Measurements from ENCODE around the gene DROSHA. TPM values are rescaled to one million over a fixed set of nuclear protein-coding genes. Genes with fewer than 3 reads are reported as not detected.
"Not testable (repeated sequence)": the region's sequence is repeated elsewhere in the genome, so short reads cannot be mapped to it uniquely, and the experiment has no call there.

DROSHA gene
- total RNA-seq, 2 experiments from 2014 or later, result 69.8 to 74.3 TPM

GRCh38 chr5:31556461-31556860 is 24.6 kb upstream of the DROSHA start:
- Mint-ChIP-seq H3K9me3 (ENCODE audit: insufficient read depth) (no peaks in the 10 kb centered on the region), H3K36me3 (ENCODE audit: low read depth) (peaks cover 46% of the 10 kb centered on the region), H3K4me1 (ENCODE audit: low read depth) (no peaks in the 10 kb centered on the region), H3K27ac (no peak overlapping the region), H3K4me3 (no peak overlapping the region), H3K27me3 (ENCODE audit: low read depth) (no peaks in the 10 kb centered on the region)
- ATAC-seq (no peak), DNase-seq (no peak)
- CTCF ChIA-PET, result no interaction called here
- POLR2A ChIA-PET, result no interaction called here

GRCh38 chr5:31554552-31554951 is 22.7 kb upstream of the DROSHA start:
- POLR2A ChIA-PET, result no interaction called here
- CTCF ChIA-PET, result no interaction called here
- Mint-ChIP-seq H3K4me1 (ENCODE audit: low read depth) (no peaks in the 10 kb centered on the region), H3K9me3 (ENCODE audit: insufficient read depth) (no peaks in the 10 kb centered on the region), H3K27ac (no peak overlapping the region), H3K36me3 (ENCODE audit: low read depth) (peaks cover 56% of the 10 kb centered on the region), H3K27me3 (ENCODE audit: low read depth) (no peaks in the 10 kb centered on the region), H3K4me3 (no peak overlapping the region)
- DNase-seq (no peak), ATAC-seq (no peak)

DNA sequence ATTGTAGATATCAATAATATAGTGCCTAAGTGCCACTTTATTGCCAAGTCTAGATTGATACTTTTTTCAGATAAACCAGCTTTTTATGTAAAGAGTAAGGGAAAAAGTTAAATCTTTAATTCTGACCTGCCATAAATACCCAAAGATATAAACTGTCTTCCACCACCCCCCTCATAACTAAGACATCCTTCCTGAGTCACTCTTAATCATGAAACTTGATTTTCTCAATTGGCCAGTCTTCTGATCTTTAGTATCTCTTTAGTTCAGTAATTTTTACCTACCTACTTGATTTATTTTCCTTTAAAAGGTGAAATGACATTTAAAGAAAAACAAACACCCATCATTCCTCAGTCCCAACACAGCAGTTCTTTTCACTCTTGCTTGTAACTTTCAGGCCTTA is 22.0 kb upstream of the DROSHA start:
- no peaks in the 10 kb centered on the region for H3K27me3 Mint-ChIP-seq (ENCODE audit: low read depth)
- H3K36me3 Mint-ChIP-seq (ENCODE audit: low read depth), result peaks cover 61% of the 10 kb centered on the region
- CTCF ChIA-PET, result no interaction called here
- DNase-seq (no peak), ATAC-seq (no peak)
- POLR2A ChIA-PET, result no interaction called here
- H3K4me3 Mint-ChIP-seq, result no peak overlapping the region
- no peaks in the 10 kb centered on the region for H3K9me3 Mint-ChIP-seq (ENCODE audit: insufficient read depth)
- H3K27ac Mint-ChIP-seq, result no peak overlapping the region
- H3K4me1 Mint-ChIP-seq (ENCODE audit: low read depth), result no peaks in the 10 kb centered on the region

DNA sequence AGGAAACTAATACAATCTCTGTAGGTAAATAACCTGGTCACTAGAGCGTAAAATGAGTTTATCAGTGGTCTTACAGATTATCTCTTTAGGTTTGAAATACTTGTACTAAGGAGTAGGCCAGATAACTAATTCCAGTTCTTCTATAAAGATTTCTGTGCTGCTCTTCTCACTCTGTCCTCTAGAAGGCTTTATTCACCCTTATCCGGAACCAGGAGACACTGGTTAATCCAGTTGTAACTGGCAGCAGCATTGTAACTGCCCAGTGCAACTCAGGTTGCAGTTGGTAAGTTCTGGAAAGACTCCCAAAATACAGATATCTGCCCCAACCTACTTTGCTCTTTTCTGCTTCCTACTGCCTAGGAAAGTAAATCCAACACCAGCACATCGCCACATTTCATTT is 20.0 kb upstream of the DROSHA start:
- Mint-ChIP-seq H3K9me3 (ENCODE audit: insufficient read depth) (no peaks in the 10 kb centered on the region), H3K4me1 (ENCODE audit: low read depth) (no peaks in the 10 kb centered on the region), H3K27ac (no peak overlapping the region), H3K4me3 (no peak overlapping the region), H3K36me3 (ENCODE audit: low read depth) (peaks cover 73% of the 10 kb centered on the region), H3K27me3 (ENCODE audit: low read depth) (no peaks in the 10 kb centered on the region)
- no peak for DNase-seq
- ATAC-seq, result no peak
- POLR2A ChIA-PET, result no interaction called here
- CTCF ChIA-PET, result no interaction called here

DNA sequence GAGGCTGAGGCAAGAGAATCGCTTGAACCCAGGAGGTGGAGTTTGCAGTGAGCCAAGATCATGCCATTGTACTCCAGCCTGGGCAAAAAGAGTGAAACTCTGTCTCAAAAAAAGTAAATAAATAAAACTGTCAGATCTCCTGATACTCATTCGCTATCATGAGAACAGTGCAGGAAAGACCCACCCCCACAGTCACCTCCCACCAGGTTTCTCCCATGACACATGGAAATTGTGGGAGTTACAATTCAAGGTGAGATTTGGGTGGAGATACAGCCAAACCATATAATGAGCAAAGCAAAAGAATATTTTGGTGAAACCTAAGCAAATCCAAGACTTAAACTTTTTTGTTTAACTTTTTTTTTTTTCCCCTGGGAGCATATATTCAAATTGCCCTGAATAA is 17.2 kb upstream of the DROSHA start:
- CTCF ChIA-PET; H3K9me3 Mint-ChIP-seq (ENCODE audit: insufficient read depth); DNase-seq; ATAC-seq; POLR2A ChIA-PET; H3K4me3 Mint-ChIP-seq; H3K27me3 Mint-ChIP-seq (ENCODE audit: low read depth); H3K27ac Mint-ChIP-seq; H3K4me1 Mint-ChIP-seq (ENCODE audit: low read depth): not testable (repeated sequence)
- H3K36me3 Mint-ChIP-seq (ENCODE audit: low read depth), result peaks cover 70% of the 10 kb centered on the region

- Mint-ChIP-seq H3K27me3 (ENCODE audit: low read depth) (no peaks in the 10 kb centered on the region), H3K27ac (no peak overlapping the region), H3K4me3 (no peak overlapping the region), H3K36me3 (ENCODE audit: low read depth) (peaks cover 48% of the 10 kb centered on the region), H3K4me1 (ENCODE audit: low read depth) (peaks cover 22% of the 10 kb centered on the region), H3K9me3 (ENCODE audit: insufficient read depth) (no peaks in the 10 kb centered on the region)
- ATAC-seq (no peak), DNase-seq (no peak)
- ChIA-PET POLR2A (no interaction called here), CTCF (interaction anchor here (1.1 kb wide), 1 partner anchor 8 kb away, joined by 3 read pairs; no protein-coding TSS in a partner anchor)
Observed at GRCh38 chr5:31537851-31538250, 6.0 kb upstream of the DROSHA start.

DNA sequence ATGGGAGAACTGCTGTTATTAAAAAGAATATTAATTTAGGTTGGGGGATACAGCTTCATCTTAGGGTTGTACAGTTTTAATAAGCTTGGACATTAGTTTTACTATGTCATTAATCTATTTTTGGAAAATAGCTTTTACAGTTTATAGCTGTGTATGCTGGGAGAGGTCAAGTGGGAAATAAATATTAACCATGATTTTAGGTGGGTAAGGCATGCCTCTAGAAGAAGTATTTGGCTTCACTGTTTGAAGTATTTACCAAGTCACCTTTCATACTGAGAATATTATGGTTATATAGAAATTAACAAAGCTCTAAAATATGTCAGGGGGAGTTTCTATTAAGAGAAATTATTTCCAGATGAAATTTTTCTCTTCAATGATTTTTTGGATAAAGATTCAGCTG is 5.5 kb upstream of the DROSHA start:
- peaks cover 22% of the 10 kb centered on the region for H3K4me1 Mint-ChIP-seq (ENCODE audit: low read depth)
- H3K4me3 Mint-ChIP-seq, result no peak overlapping the region
- DNase-seq (no peak), ATAC-seq (no peak)
- ChIA-PET CTCF (interaction anchor here (1.1 kb wide), 1 partner anchor 9 kb away, joined by 3 read pairs; no protein-coding TSS in a partner anchor), POLR2A (no interaction called here)
- H3K36me3 Mint-ChIP-seq (ENCODE audit: low read depth), result peaks cover 44% of the 10 kb centered on the region
- H3K27ac Mint-ChIP-seq, result no peak overlapping the region
- H3K27me3 Mint-ChIP-seq (ENCODE audit: low read depth), result no peaks in the 10 kb centered on the region
- no peaks in the 10 kb centered on the region for H3K9me3 Mint-ChIP-seq (ENCODE audit: insufficient read depth)

GRCh38 chr5:31536873-31537272 is 5.0 kb upstream of the DROSHA start:
- ChIA-PET POLR2A (no interaction called here), CTCF (interaction anchor here (1.1 kb wide), 1 partner anchor 9 kb away, joined by 3 read pairs; no protein-coding TSS in a partner anchor)
- H3K9me3 Mint-ChIP-seq (ENCODE audit: insufficient read depth), result no peaks in the 10 kb centered on the region
- ATAC-seq (no peak), DNase-seq (no peak)
- peaks cover 22% of the 10 kb centered on the region for H3K4me1 Mint-ChIP-seq (ENCODE audit: low read depth)
- no peak overlapping the region for H3K4me3 Mint-ChIP-seq
- H3K36me3 Mint-ChIP-seq (ENCODE audit: low read depth), result peaks cover 45% of the 10 kb centered on the region
- H3K27ac Mint-ChIP-seq, result no peak overlapping the region
- no peaks in the 10 kb centered on the region for H3K27me3 Mint-ChIP-seq (ENCODE audit: low read depth)

DNA sequence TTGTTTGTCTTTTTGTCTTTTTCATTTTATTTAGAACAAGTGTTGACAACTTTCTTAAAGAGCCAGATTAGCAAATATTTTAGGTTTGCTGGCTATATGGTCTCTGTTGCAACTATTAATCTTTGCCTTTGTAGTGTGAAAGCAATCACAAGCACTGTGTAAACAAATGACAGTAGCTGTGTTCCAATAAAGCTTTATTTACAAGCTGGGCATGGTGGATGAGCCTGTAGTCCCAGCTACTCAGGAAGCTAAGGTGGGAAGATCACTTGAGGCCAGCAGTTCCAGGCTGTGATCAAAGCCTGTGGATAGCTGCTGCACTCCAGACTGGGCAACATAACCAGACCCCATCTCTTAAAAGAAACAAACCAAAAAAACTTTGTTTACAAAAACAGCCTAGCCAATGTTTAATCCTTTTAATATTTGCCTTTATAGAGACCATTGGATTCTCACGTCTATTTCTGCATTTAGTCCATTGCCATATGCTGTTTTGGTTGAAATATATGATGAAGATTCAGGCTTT is 2.7 kb upstream of the DROSHA start:
- H3K9me3 Mint-ChIP-seq (ENCODE audit: insufficient read depth), result no peaks in the 10 kb centered on the region
- ChIA-PET CTCF (no interaction called here), POLR2A (no interaction called here)
- no peak for ATAC-seq
- no peaks in the 10 kb centered on the region for H3K27me3 Mint-ChIP-seq (ENCODE audit: low read depth)
- peak overlapping the region; percentile 4 for H3K4me3 Mint-ChIP-seq
- H3K27ac Mint-ChIP-seq, result no peak overlapping the region
- DNase-seq, result no peak
- H3K36me3 Mint-ChIP-seq (ENCODE audit: low read depth), result peaks cover 49% of the 10 kb centered on the region
- H3K4me1 Mint-ChIP-seq (ENCODE audit: low read depth), result peaks cover 42% of the 10 kb centered on the region

GRCh38 chr5:31531543-31531887 is 378 bp downstream of the DROSHA start:
- Mint-ChIP-seq H3K9me3 (ENCODE audit: insufficient read depth) (no peaks in the 10 kb centered on the region), H3K36me3 (ENCODE audit: low read depth) (peaks cover 73% of the 10 kb centered on the region), H3K4me3 (peak overlapping the region; percentile 96), H3K4me1 (ENCODE audit: low read depth) (peaks cover 48% of the 10 kb centered on the region), H3K27me3 (ENCODE audit: low read depth) (no peaks in the 10 kb centered on the region), H3K27ac (peak overlapping the region; percentile 95)
- DNase-seq, result peak; percentile 49
- ChIA-PET CTCF (interaction anchor here (1.0 to 1.4 kb wide), 3 partner anchors 10 to 577 kb away, joined by 4 to 7 read pairs (median 4); no protein-coding TSS in a partner anchor), POLR2A (no interaction called here)
- ATAC-seq, result peak; percentile 51

DNA sequence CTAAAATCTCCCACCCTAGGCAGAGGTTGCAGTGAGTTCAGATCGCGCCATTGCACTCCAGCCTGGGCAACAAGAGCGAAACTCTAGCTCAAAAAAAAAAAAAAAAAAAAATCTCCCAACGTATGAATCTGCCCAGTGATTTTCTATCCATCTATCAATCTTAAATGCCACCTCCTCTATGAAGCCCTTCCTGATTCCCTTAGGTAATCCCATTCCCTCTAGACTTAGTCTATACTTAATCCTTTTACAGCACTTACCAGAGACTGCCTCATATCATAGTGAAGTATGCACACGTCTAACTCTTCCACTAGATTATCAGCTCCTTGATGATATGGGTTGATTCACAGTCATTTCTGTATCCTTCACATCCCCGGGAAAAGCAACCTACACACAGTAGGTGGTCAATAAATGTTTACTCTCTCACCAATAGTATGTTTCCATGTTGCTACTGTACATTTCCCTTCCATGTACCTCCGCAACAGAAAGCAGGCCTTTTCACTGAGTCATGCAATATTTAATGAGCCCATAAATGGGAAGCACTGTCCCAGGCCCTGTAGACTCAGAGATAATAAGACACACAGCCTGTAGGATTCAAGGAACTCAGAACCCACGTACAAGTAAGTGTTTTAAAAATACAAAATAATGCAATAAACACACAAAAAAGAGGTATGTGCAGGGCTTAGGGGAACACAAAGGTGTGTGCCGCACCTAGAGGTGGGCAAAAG is 1.2 kb downstream of the DROSHA start:
- Mint-ChIP-seq H3K4me3 (peak overlapping the region; percentile 96), H3K4me1 (ENCODE audit: low read depth) (peaks cover 44% of the 10 kb centered on the region), H3K27ac (peak overlapping the region; percentile 95), H3K27me3 (ENCODE audit: low read depth) (no peaks in the 10 kb centered on the region), H3K36me3 (ENCODE audit: low read depth) (peaks cover 73% of the 10 kb centered on the region), H3K9me3 (ENCODE audit: insufficient read depth) (no peaks in the 10 kb centered on the region)
- DNase-seq, result no peak
- ChIA-PET POLR2A (no interaction called here), CTCF (interaction anchor here (1.0 to 1.1 kb wide), 3 partner anchors 12 to 107 kb away, joined by 3 to 4 read pairs (median 3); no protein-coding TSS in a partner anchor)
- ATAC-seq, result no peak

- H3K27ac Mint-ChIP-seq, result no peak overlapping the region
- CTCF ChIA-PET, result no interaction called here
- ATAC-seq (no peak), DNase-seq (no peak)
- no peak overlapping the region for H3K4me3 Mint-ChIP-seq
- H3K27me3 Mint-ChIP-seq (ENCODE audit: low read depth), result no peaks in the 10 kb centered on the region
- H3K9me3 Mint-ChIP-seq (ENCODE audit: insufficient read depth), result no peaks in the 10 kb centered on the region
- POLR2A ChIA-PET, result interaction anchor here (1.1 kb wide), 1 partner anchor 652 kb away, joined by 3 read pairs; no protein-coding TSS in a partner anchor
- H3K4me1 Mint-ChIP-seq (ENCODE audit: low read depth), result peaks cover 2% of the 10 kb centered on the region
- H3K36me3 Mint-ChIP-seq (ENCODE audit: low read depth), result peaks cover 63% of the 10 kb centered on the region
Observed at GRCh38 chr5:31523041-31523440, 8.9 kb downstream of the DROSHA start.

Measured in activated CD8-positive, alpha-beta T cell treated with anti-CD3 and anti-CD28 coated beads, Interleukin-2, amount 10 ng/mL, durations not matched to agents 7 days and 5 days (primary cell).